ENCODE measurements around the gene EML2. TPM values are rescaled to one million over a fixed set of nuclear protein-coding genes. Genes with fewer than 3 reads are reported as not detected.

Gene EML2
- total RNA-seq, 1 experiment from 2014 or later, result 28.4 TPM

Small RNAs within 50 kb of the gene (small RNA-seq; reads per million reads assigned to genes)
- gene MIR642A (not detected), gene RN7SL836P (not detected)

Other genes starting within 250 kb of the EML2 start
- 18.9 and 34.3 TPM in 2 replicates for gene PPP1R13L, start 234.3 kb downstream of the EML2 start, total RNA-seq (2014; rRNA removed; shearing (Covaris generic))
- gene POLR1G, start 232.8 kb downstream of the EML2 start, total RNA-seq (2014; rRNA removed; shearing (Covaris generic)), result 39.8 and 54.6 TPM in 2 replicates
- gene ERCC1, start 215.5 kb downstream of the EML2 start, total RNA-seq (2014; rRNA removed; shearing (Covaris generic)), result 125 and 137 TPM in 2 replicates
- gene FOSB, start 171.4 kb downstream of the EML2 start, total RNA-seq (2014; rRNA removed; shearing (Covaris generic)), result 0.30 and 0.53 TPM in 2 replicates
- gene RTN2, start 142.3 kb downstream of the EML2 start, total RNA-seq (2014; rRNA removed; shearing (Covaris generic)), result 12.9 and 13.7 TPM in 2 replicates
- gene PPM1N, start 141.0 kb downstream of the EML2 start, total RNA-seq (2014; rRNA removed; shearing (Covaris generic)), result 0.34 and 2.9 TPM in 2 replicates
- gene VASP, start 131.9 kb downstream of the EML2 start, total RNA-seq (2014; rRNA removed; shearing (Covaris generic)), result 248 and 269 TPM in 2 replicates
- gene OPA3, start 54.6 kb downstream of the EML2 start, total RNA-seq (2014; rRNA removed; shearing (Covaris generic)), result 12.4 and 14.3 TPM in 2 replicates
- gene GPR4, start 37.2 kb downstream of the EML2 start, total RNA-seq (2014; rRNA removed; shearing (Covaris generic)), result 0.03 and 0.10 TPM in 2 replicates
- gene GIPR, start 28.8 kb upstream of the EML2 start, total RNA-seq (2014; rRNA removed; shearing (Covaris generic)), result 0.07 and 0.23 TPM in 2 replicates
- 612 and 1,194 TPM in 2 replicates for gene SNRPD2, start 52.6 kb upstream of the EML2 start, total RNA-seq (2014; rRNA removed; shearing (Covaris generic))
- 16.9 and 20.9 TPM in 2 replicates for gene QPCTL, start 53.3 kb upstream of the EML2 start, total RNA-seq (2014; rRNA removed; shearing (Covaris generic))
- gene FBXO46, start 91.5 kb upstream of the EML2 start, total RNA-seq (2014; rRNA removed; shearing (Covaris generic)), result 9.5 and 14.2 TPM in 2 replicates
- 0.07 and 0.37 TPM in 2 replicates for gene MEIOSIN, start 94.0 kb upstream of the EML2 start, total RNA-seq (2014; rRNA removed; shearing (Covaris generic))
- 7.7 and 10.2 TPM in 2 replicates for gene SIX5, start 129.9 kb upstream of the EML2 start, total RNA-seq (2014; rRNA removed; shearing (Covaris generic))
- gene DMPK, start 143.1 kb upstream of the EML2 start, total RNA-seq (2014; rRNA removed; shearing (Covaris generic)), result 7.0 and 10.1 TPM in 2 replicates
- 35.9 and 44.3 TPM in 2 replicates for gene DMWD, start 153.4 kb upstream of the EML2 start, total RNA-seq (2014; rRNA removed; shearing (Covaris generic))
- gene RSPH6A, start 175.9 kb upstream of the EML2 start, total RNA-seq (2014; rRNA removed; shearing (Covaris generic)), result 0.13 TPM in 1 of 2 replicates, not detected in the other
- 73.4 and 89.3 TPM in 2 replicates for gene SYMPK, start 223.8 kb upstream of the EML2 start, total RNA-seq (2014; rRNA removed; shearing (Covaris generic))
- gene FOXA3, start 224.9 kb upstream of the EML2 start, total RNA-seq (2014; rRNA removed; shearing (Covaris generic)), result 2.2 and 2.8 TPM in 2 replicates
- gene IRF2BP1, start 246.7 kb upstream of the EML2 start, total RNA-seq (2014; rRNA removed; shearing (Covaris generic)), result 57.1 and 57.4 TPM in 2 replicates